ENCODE measurements around the gene PRKG1. TPM values are rescaled to one million over a fixed set of nuclear protein-coding genes. Genes with fewer than 3 reads are reported as not detected.

The PRKG1 gene
- total RNA-seq, 1 experiment from 2014 or later = 10.4 TPM

GRCh38 chr10:52252307-52252706 lies 1178.0 kb downstream of the PRKG1 start:
- no peak overlapping the region for H4K8ac ChIP-seq (replicated peaks; ENCODE audit: insufficient read length, low read depth, low read length)
- Mint-ChIP-seq H3K9me3 (no peaks in the 10 kb centered on the region), H3K4me3 (no peak overlapping the region), H3K4me1 (peaks cover 6 to 8% of the 10 kb centered on the region in 2 experiments), H3K27ac (no peak overlapping the region), H3K27me3 (ENCODE audit: low read depth) (no peaks in the 10 kb centered on the region), H3K36me3 (ENCODE audit: insufficient read depth in 1 of 3, low read depth in 3 of 3) (no peaks in the 10 kb centered on the region)
- no peak overlapping the region for H3K56ac ChIP-seq (ENCODE audit: insufficient read length, low read depth, low read length)
- H2BK5ac ChIP-seq (ENCODE audit: insufficient read length, low read length) = no peak overlapping the region
- no peaks in the 10 kb centered on the region for H4K20me1 ChIP-seq (ENCODE audit: control insufficient read depth, insufficient read depth, insufficient read length)
- H3K79me1 ChIP-seq (ENCODE audit: insufficient read depth, low read depth, low read length, poor library complexity, severe bottlenecking) = no peaks in the 10 kb centered on the region
- H4K5ac ChIP-seq (ENCODE audit: insufficient read length, low read depth, low read length) = no peak overlapping the region
- DNase-seq = no peak
- no peak overlapping the region for H3T11ph ChIP-seq (ENCODE audit: low read length)
- no peak overlapping the region for H3K9ac ChIP-seq (ENCODE audit: extremely low read depth, insufficient read length, low read length)
- no peak overlapping the region for H2BK15ac ChIP-seq (ENCODE audit: low read depth, low read length)
- H3K23ac ChIP-seq (ENCODE audit: insufficient read length, low read depth, low read length) = no peak overlapping the region
- no CpG with 5 or more reads among the region's 3 CpGs for WGBS (ENCODE audit: extremely low coverage, insufficient read length, low lambda C conversion rate)
- no peaks in the 10 kb centered on the region for H3K27me3 ChIP-seq (ENCODE audit: insufficient read depth, low read length)
- H2BK12ac ChIP-seq (ENCODE audit: insufficient read length, low read depth, low read length) = no peak overlapping the region
- no peaks in the 10 kb centered on the region for H3K9me3 ChIP-seq (ENCODE audit: control insufficient read depth, low read depth, low read length)
- H3K14ac ChIP-seq (ENCODE audit: insufficient read depth, low read length) = no peak overlapping the region
- no peak overlapping the region for H3K27ac ChIP-seq (ENCODE audit: insufficient read length, low read depth, low read length)
- TF ChIP-seq, protein P1, sequence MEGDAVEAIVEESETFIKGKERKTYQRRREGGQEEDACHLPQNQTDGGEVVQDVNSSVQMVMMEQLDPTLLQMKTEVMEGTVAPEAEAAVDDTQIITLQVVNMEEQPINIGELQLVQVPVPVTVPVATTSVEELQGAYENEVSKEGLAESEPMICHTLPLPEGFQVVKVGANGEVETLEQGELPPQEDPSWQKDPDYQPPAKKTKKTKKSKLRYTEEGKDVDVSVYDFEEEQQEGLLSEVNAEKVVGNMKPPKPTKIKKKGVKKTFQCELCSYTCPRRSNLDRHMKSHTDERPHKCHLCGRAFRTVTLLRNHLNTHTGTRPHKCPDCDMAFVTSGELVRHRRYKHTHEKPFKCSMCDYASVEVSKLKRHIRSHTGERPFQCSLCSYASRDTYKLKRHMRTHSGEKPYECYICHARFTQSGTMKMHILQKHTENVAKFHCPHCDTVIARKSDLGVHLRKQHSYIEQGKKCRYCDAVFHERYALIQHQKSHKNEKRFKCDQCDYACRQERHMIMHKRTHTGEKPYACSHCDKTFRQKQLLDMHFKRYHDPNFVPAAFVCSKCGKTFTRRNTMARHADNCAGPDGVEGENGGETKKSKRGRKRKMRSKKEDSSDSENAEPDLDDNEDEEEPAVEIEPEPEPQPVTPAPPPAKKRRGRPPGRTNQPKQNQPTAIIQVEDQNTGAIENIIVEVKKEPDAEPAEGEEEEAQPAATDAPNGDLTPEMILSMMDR (conservative IDR thresholded peaks at IDR 0.05) = no peak
- H3K18ac ChIP-seq (ENCODE audit: insufficient read length, low read depth, low read length) = no peak overlapping the region
- no peaks in the 10 kb centered on the region for H3K23me2 ChIP-seq (ENCODE audit: insufficient read length, low read depth, low read length, poor library complexity, severe bottlenecking)
- H2BK120ac ChIP-seq (ENCODE audit: low read depth, low read length, poor library complexity, severe bottlenecking) = no peak overlapping the region
- H2AK5ac ChIP-seq (ENCODE audit: insufficient read length, low read length) = no peak overlapping the region
- peaks cover 3% of the 10 kb centered on the region; the same call in 1 of the 2 replicates for H3K4me1 ChIP-seq (ENCODE audit: insufficient read depth, low read length)
- no peak overlapping the region for H4K91ac ChIP-seq (ENCODE audit: insufficient read length, low read depth, low read length)
- no peaks in the 10 kb centered on the region for H3K79me2 ChIP-seq (ENCODE audit: insufficient read depth, low read length)
- no peak overlapping the region for H3K4ac ChIP-seq (ENCODE audit: low read depth, low read length)
- H2AFZ ChIP-seq (ENCODE audit: low read length) = no peak overlapping the region
- no peak overlapping the region for H3K4me2 ChIP-seq (ENCODE audit: insufficient read depth, insufficient read length, low read length)
- H2BK20ac ChIP-seq (ENCODE audit: low read depth, low read length, poor library complexity, severe bottlenecking) = no peak overlapping the region

Data from H9 (cell line).